ACC112 (cell line): Measurements from ENCODE around the gene SHE.

Experiments used
- H2AFZ ChIP-seq: fragments of 200-600 bp; sonication (generic); one replicate; pipeline ENCODE4 v1.6.0; 2017; ENCODE audit warnings: antibody characterized with exemption, low read length; ENCODE audit not compliant: unreplicated experiment
- H3K27ac ChIP-seq: fragments of 200-600 bp; sonication (generic); 2 replicates; pipeline ENCODE4 v1.5.1; 2014; ENCODE audit warnings: low read depth, mild to moderate bottlenecking, antibody characterized with exemption, low read length, moderate library complexity
- H3K27me3 ChIP-seq: fragments of 200-600 bp; sonication (generic); 2 replicates; pipeline ENCODE4 v1.6.1; 2014; ENCODE audit warnings: mild to moderate bottlenecking, antibody characterized with exemption, low read length, moderate library complexity, mixed read lengths; ENCODE audit not compliant: insufficient read depth
- H3K36me3 ChIP-seq: fragments of 200-600 bp; sonication (generic); 2 replicates; pipeline ENCODE4 v1.6.1; 2016; ENCODE audit warnings: mild to moderate bottlenecking, antibody characterized with exemption, low read length, moderate library complexity, mixed read lengths; ENCODE audit not compliant: insufficient read depth
- H3K4me1 ChIP-seq: fragments of 200-600 bp; sonication (generic); one replicate; pipeline ENCODE4 v1.6.1; 2016; ENCODE audit warnings: low read length, mixed read lengths; ENCODE audit not compliant: insufficient read depth, unreplicated experiment, control insufficient read depth
- H3K4me3 ChIP-seq: fragments of 200-600 bp; sonication (generic); 2 replicates; pipeline ENCODE4 v1.5.1; 2014; ENCODE audit warnings: mild to moderate bottlenecking, low read depth, low read length
- H3K79me2 ChIP-seq: fragments of 200-600 bp; sonication (generic); one replicate; pipeline ENCODE4 v1.6.0; 2016; ENCODE audit warnings: low read length; ENCODE audit not compliant: control insufficient read depth, unreplicated experiment, insufficient read depth

SHE gene

GRCh38 chr1:154517661-154518060 is 15.4 kb upstream of the SHE start:
- Histone ChIP-seq H3K4me1 (peaks cover 10% of the 10 kb centered on the region), H3K27me3 (peaks cover 5% of the 10 kb centered on the region; the same call in 1 of the 2 replicates), H3K27ac (no peak overlapping the region), H2AFZ (no peak overlapping the region), H3K79me2 (no peaks in the 10 kb centered on the region), H3K36me3 (no peaks in the 10 kb centered on the region), H3K4me3 (no peak overlapping the region)

GRCh38 chr1:154514066-154514553 is 11.9 kb upstream of the SHE start:
- Histone ChIP-seq H3K36me3 (no peaks in the 10 kb centered on the region), H3K27ac (no peak overlapping the region), H3K4me1 (no peaks in the 10 kb centered on the region), H3K27me3 (no peaks in the 10 kb centered on the region), H3K79me2 (no peaks in the 10 kb centered on the region), H3K4me3 (no peak overlapping the region), H2AFZ (no peak overlapping the region)

- H3K27me3 ChIP-seq = 0 out of 2 replicates have a peak, but pooled peaks cover 2% of the 10 kb centered on the region
- no peaks in the 10 kb centered on the region for H3K36me3 ChIP-seq
- H2AFZ ChIP-seq = no peak overlapping the region
- H3K79me2 ChIP-seq = no peaks in the 10 kb centered on the region
- no peak overlapping the region for H3K4me3 ChIP-seq
- no peaks in the 10 kb centered on the region for H3K4me1 ChIP-seq
- H3K27ac ChIP-seq = no peak overlapping the region
Observed at GRCh38 chr1:154512760-154513159, 10.5 kb upstream of the SHE start.

GRCh38 chr1:154503898-154504297 is 1.7 kb upstream of the SHE start:
- H3K27ac ChIP-seq = no peak overlapping the region
- no peak overlapping the region for H3K4me3 ChIP-seq
- no peaks in the 10 kb centered on the region for H3K4me1 ChIP-seq
- H3K36me3 ChIP-seq = peaks cover 5% of the 10 kb centered on the region; the same call in 1 of the 2 replicates
- no peak overlapping the region for H2AFZ ChIP-seq
- H3K27me3 ChIP-seq = peaks cover 62% of the 10 kb centered on the region
- no peaks in the 10 kb centered on the region for H3K79me2 ChIP-seq

GRCh38 chr1:154502744-154503115 is 518 bp upstream of the SHE start:
- H3K4me1 ChIP-seq = no peaks in the 10 kb centered on the region
- H3K4me3 ChIP-seq = peak overlapping the region; percentile 80
- H3K27me3 ChIP-seq = peaks cover 63% of the 10 kb centered on the region

GRCh38 chr1:154501423-154502065 is 668 bp downstream of the SHE start:
- no peaks in the 10 kb centered on the region for H3K79me2 ChIP-seq
- H3K4me3 ChIP-seq = peak overlapping the region; percentile 80
- H2AFZ ChIP-seq = peak overlapping the region; percentile 92
- no peaks in the 10 kb centered on the region for H3K4me1 ChIP-seq
- no peak overlapping the region for H3K27ac ChIP-seq
- peaks cover 59% of the 10 kb centered on the region for H3K27me3 ChIP-seq
- H3K36me3 ChIP-seq = peaks cover 9% of the 10 kb centered on the region; the same call in 1 of the 2 replicates

More at GRCh38 chr1:154502744-154503115, 518 bp upstream of the SHE start:
- Histone ChIP-seq H3K79me2 (no peaks in the 10 kb centered on the region), H3K27ac (no peak overlapping the region), H2AFZ (no peak overlapping the region), H3K36me3 (peaks cover 9% of the 10 kb centered on the region; the same call in 1 of the 2 replicates)

GRCh38 chr1:154500533-154500932 is 1.7 kb downstream of the SHE start:
- Histone ChIP-seq H3K27me3 (peaks cover 59% of the 10 kb centered on the region), H2AFZ (no peak overlapping the region), H3K36me3 (peaks cover 6% of the 10 kb centered on the region; the same call in 1 of the 2 replicates), H3K27ac (no peak overlapping the region), H3K79me2 (no peaks in the 10 kb centered on the region), H3K4me1 (no peaks in the 10 kb centered on the region), H3K4me3 (peak overlapping the region; percentile 80)

- Histone ChIP-seq H3K4me1 (no peaks in the 10 kb centered on the region), H3K36me3 (peaks cover 6% of the 10 kb centered on the region; the same call in 1 of the 2 replicates)
Observed at GRCh38 chr1:154499446-154499845, 2.8 kb downstream of the SHE start.

GRCh38 chr1:154497026-154497806 is 5.0 kb downstream of the SHE start:
- H3K27ac ChIP-seq = no peak overlapping the region
- no peaks in the 10 kb centered on the region for H3K4me1 ChIP-seq
- no peak overlapping the region for H3K4me3 ChIP-seq
- no peak overlapping the region for H2AFZ ChIP-seq
- H3K27me3 ChIP-seq = peaks cover 33% of the 10 kb centered on the region
- peaks cover 6% of the 10 kb centered on the region; the same call in 1 of the 2 replicates for H3K36me3 ChIP-seq
- no peaks in the 10 kb centered on the region for H3K79me2 ChIP-seq

More at GRCh38 chr1:154499446-154499845, 2.8 kb downstream of the SHE start:
- Histone ChIP-seq H2AFZ (no peak overlapping the region), H3K79me2 (no peaks in the 10 kb centered on the region), H3K27me3 (peaks cover 54% of the 10 kb centered on the region), H3K4me3 (no peak overlapping the region), H3K27ac (no peak overlapping the region)

- H3K27me3 ChIP-seq = peaks cover 26% of the 10 kb centered on the region
- H3K27ac ChIP-seq = no peak overlapping the region
- H3K79me2 ChIP-seq = no peaks in the 10 kb centered on the region
- no peak overlapping the region for H2AFZ ChIP-seq
- H3K4me3 ChIP-seq = no peak overlapping the region
- peaks cover 6% of the 10 kb centered on the region; the same call in 1 of the 2 replicates for H3K36me3 ChIP-seq
- H3K4me1 ChIP-seq = no peaks in the 10 kb centered on the region
Observed at GRCh38 chr1:154496383-154496782, 5.8 kb downstream of the SHE start.
